ENCODE data around the gene GPS1. TPM values are rescaled to one million over a fixed set of nuclear protein-coding genes. Genes with fewer than 3 reads are reported as not detected.

The GPS1 gene
- total and polyA plus RNA-seq, 2 donors (not counting 1 experiment from before 2014, with no cell fraction given) = 80.5 to 124 TPM

- Histone ChIP-seq H3K9me3 (ENCODE audit: control extremely low read depth in 1 of 3, control insufficient read depth in 2 of 3, insufficient read depth in 1 of 3, low read length in 2 of 3) (no peaks in the 10 kb centered on the region), H3K27me3 (replicated peaks in 1 of 4; ENCODE audit: control extremely low read depth in 1 of 4, control insufficient read depth in 3 of 4, insufficient read depth in 4 of 4, low read length in 3 of 4) (no peaks in the 10 kb centered on the region), H3K4me3 (ENCODE audit: control extremely low read depth in 1 of 5, extremely low read depth in 1 of 5, insufficient read depth in 1 of 5, low read depth in 2 of 5, low read length in 4 of 5) (no peak overlapping the region), H3K9ac (ENCODE audit: low read length) (no peak overlapping the region), H2AFZ (ENCODE audit: insufficient read depth, low read depth, low read length, poor library complexity, severe bottlenecking) (no peak overlapping the region), H3K4me1 (ENCODE audit: control insufficient read depth in 2 of 2, insufficient read depth in 2 of 2, low read length in 2 of 2) (peaks cover 20 to 29% of the 10 kb centered on the region in 2 donors), H3K4me2 (replicated peaks; ENCODE audit: low read depth, low read length, poor library complexity, severe bottlenecking) (no peak overlapping the region), H4K20me1 (ENCODE audit: control insufficient read depth, insufficient read depth, low read length, poor library complexity, severe bottlenecking) (peaks cover 16% of the 10 kb centered on the region), H3K79me2 (ENCODE audit: control insufficient read depth, insufficient read depth, low read length) (peaks cover 24% of the 10 kb centered on the region), H3K36me3 (replicated peaks in 1 of 2; ENCODE audit: control extremely low read depth in 1 of 2, control insufficient read depth in 1 of 2, extremely low read depth in 1 of 2, insufficient read depth in 2 of 2, low read length in 1 of 2) (peaks cover 0 to 3% of the 10 kb centered on the region in 2 experiments), H3K27ac (ENCODE audit: low read length in 2 of 2) (no peak overlapping the region)
- intact Hi-C loops (cut with micrococcal nuclease) = no loop called here
- no peaks in the 10 kb centered on the region for H3K9me3 Mint-ChIP-seq (ENCODE audit: insufficient read depth)
- ChIA-PET POLR2A (no interaction called here), CTCF (no interaction called here)
- ATAC-seq (ENCODE audit: low read depth) (no peak), DNase-seq (no peak)
- no peak overlapping the region for H3K4me3 Mint-ChIP-seq
- WGBS (ENCODE audit: insufficient coverage) = 91% methylated on average over 19 of the region's 20 CpGs
- peaks cover 14% of the 10 kb centered on the region for H3K4me1 Mint-ChIP-seq
- TF ChIP-seq EZH2 (IDR thresholded peaks at IDR 0.05; ENCODE audit: borderline replicate concordance, insufficient read depth, low read depth, low read length, poor library complexity, severe bottlenecking) (no peak), CTCF (IDR thresholded peaks at IDR 0.05) (no peak)
- H3K27ac Mint-ChIP-seq = no peak overlapping the region
- no peaks in the 10 kb centered on the region for H3K27me3 Mint-ChIP-seq
These were observed 3.1 kb upstream of the GPS1 start for GRCh38 chr17:82048571-82048971.

GRCh38 chr17:82049106-82049505 is 2.6 kb upstream of the GPS1 start:
- intact Hi-C loops (cut with micrococcal nuclease) = no loop called here
- no peaks in the 10 kb centered on the region for H3K27me3 Mint-ChIP-seq

More at GRCh38 chr17:82049106-82049505, 2.6 kb upstream of the GPS1 start:
- ATAC-seq (ENCODE audit: low read depth) (no peak), DNase-seq (no peak)
- 91% methylated on average over 7 of the region's 8 CpGs for WGBS (ENCODE audit: insufficient coverage)
- Histone ChIP-seq H3K4me2 (replicated peaks; ENCODE audit: low read depth, low read length, poor library complexity, severe bottlenecking) (no peak overlapping the region), H3K36me3 (replicated peaks in 1 of 2; ENCODE audit: control extremely low read depth in 1 of 2, control insufficient read depth in 1 of 2, extremely low read depth in 1 of 2, insufficient read depth in 2 of 2, low read length in 1 of 2) (peaks cover 0 to 9% of the 10 kb centered on the region in 2 experiments), H3K9ac (ENCODE audit: low read length) (no peak overlapping the region), H4K20me1 (ENCODE audit: control insufficient read depth, insufficient read depth, low read length, poor library complexity, severe bottlenecking) (peaks cover 19% of the 10 kb centered on the region), H3K79me2 (ENCODE audit: control insufficient read depth, insufficient read depth, low read length) (peaks cover 29% of the 10 kb centered on the region), H3K27ac (ENCODE audit: low read length in 2 of 2) (no peak overlapping the region), H3K9me3 (ENCODE audit: control extremely low read depth in 1 of 3, control insufficient read depth in 2 of 3, insufficient read depth in 1 of 3, low read length in 2 of 3) (no peaks in the 10 kb centered on the region), H3K4me1 (ENCODE audit: control insufficient read depth in 2 of 2, insufficient read depth in 2 of 2, low read length in 2 of 2) (peaks cover 20 to 34% of the 10 kb centered on the region in 2 donors), H2AFZ (ENCODE audit: insufficient read depth, low read depth, low read length, poor library complexity, severe bottlenecking) (no peak overlapping the region), H3K27me3 (replicated peaks in 1 of 4; ENCODE audit: control extremely low read depth in 1 of 4, control insufficient read depth in 3 of 4, insufficient read depth in 4 of 4, low read length in 3 of 4) (no peaks in the 10 kb centered on the region), H3K4me3 (ENCODE audit: control extremely low read depth in 1 of 5, extremely low read depth in 1 of 5, insufficient read depth in 1 of 5, low read depth in 2 of 5, low read length in 4 of 5) (no peak overlapping the region)
- POLR2A ChIA-PET = no interaction called here
- no peak overlapping the region for H3K27ac Mint-ChIP-seq
- H3K4me1 Mint-ChIP-seq = peaks cover 14% of the 10 kb centered on the region
- CTCF ChIA-PET = no interaction called here
- TF ChIP-seq EZH2 (IDR thresholded peaks at IDR 0.05; ENCODE audit: borderline replicate concordance, insufficient read depth, low read depth, low read length, poor library complexity, severe bottlenecking) = no peak
- TF ChIP-seq CTCF (IDR thresholded peaks at IDR 0.05) = no peak
- no peaks in the 10 kb centered on the region for H3K9me3 Mint-ChIP-seq (ENCODE audit: insufficient read depth)
- H3K4me3 Mint-ChIP-seq = peak overlapping the region; percentile 54
